Measurements from ENCODE around the gene DOK5. TPM values are rescaled to one million over a fixed set of nuclear protein-coding genes. Genes with fewer than 3 reads are reported as not detected.

The DOK5 gene
- total and polyA plus RNA-seq, 9 of the 15 experiments (the other 6 are each of a cell fraction or from before 2014, with no cell fraction given), result not detected

GRCh38 chr20:54550776-54551396, 75.5 kb downstream of the DOK5 start:
- CTCF ChIA-PET (ENCODE audit: low intra/inter-chr PET ratio), result no interaction called here
- ATAC-seq, result no peak
- no peak for FAIRE-seq
- Histone ChIP-seq H4K20me1 (replicated peaks; ENCODE audit: control insufficient read depth, insufficient read depth, low read length) (no peaks in the 10 kb centered on the region), H3K27ac (ENCODE audit: extremely low read depth, low read depth, low read length) (no peak overlapping the region), H3K9me3 (replicated peaks; ENCODE audit: control insufficient read depth, insufficient read depth, low read depth, low read length) (no peaks in the 10 kb centered on the region), H3K4me1 (replicated peaks in 1 of 2; ENCODE audit: control insufficient read depth in 2 of 2, insufficient read depth in 2 of 2, low read length in 2 of 2) (no peaks in the 10 kb centered on the region), H2AFZ (ENCODE audit: low read depth, low read length) (no peak overlapping the region), H3K36me3 (ENCODE audit: control insufficient read depth, insufficient read depth, low read length) (no peaks in the 10 kb centered on the region), H3K79me2 (ENCODE audit: control insufficient read depth, insufficient read depth, low read length) (no peaks in the 10 kb centered on the region), H3K4me2 (ENCODE audit: insufficient read depth, low read length) (no peak overlapping the region), H3K9me1 (ENCODE audit: control insufficient read depth, insufficient read depth, low read length) (no peaks in the 10 kb centered on the region), H3K9ac (ENCODE audit: insufficient read depth in 1 of 2, low read depth in 2 of 2, low read length in 2 of 2) (no peak overlapping the region), H3K27me3 (ENCODE audit: control insufficient read depth in 2 of 2, insufficient read depth in 2 of 2, low read length in 2 of 2) (no peaks in the 10 kb centered on the region), H3K4me3 (no peak overlapping the region)
- in situ Hi-C loops (cut with MboI) (no loop called here), intact Hi-C loops (cut with micrococcal nuclease) (no loop called here)
- 0% methylated on average over 5 of the region's 5 CpGs for WGBS (ENCODE audit: insufficient coverage, low coverage, missing lambda C conversion rate)
- TF ChIP-seq ZBTB34 (CRISPR knock-in tag; IDR thresholded peaks at IDR 0.05), result no peak
- no peak for TF ChIP-seq SOX6 (IDR thresholded peaks at IDR 0.05)
- TF ChIP-seq THRB (CRISPR knock-in tag; conservative IDR thresholded peaks at IDR 0.05), result no peak
- no peak for TF ChIP-seq TBP (optimal IDR thresholded peaks at IDR 0.05; ENCODE audit: low read depth, low read length)
- TF ChIP-seq E2F8 (IDR thresholded peaks at IDR 0.05; ENCODE audit: low read depth, partially characterized antibody), result no peak
- peak in 1 of 3 experiments; percentile 91; a peak in 2 of 6 replicates for TF ChIP-seq ZBTB11 (CRISPR knock-in tag; IDR thresholded peaks at IDR 0.05)
- no peak for DNase-seq (ENCODE audit: extremely low read depth in 1 of 4, low spot score in 3 of 4)
- BruUV-seq (replicated peaks), result no TSS peak
- POLR2A ChIA-PET, result no interaction called here

Data from K562 (cell line).